ENCODE data around the gene PTGDR2. TPM values are rescaled to one million over a fixed set of nuclear protein-coding genes. Genes with fewer than 3 reads are reported as not detected.
"Not testable (repeated sequence)": the region's sequence is repeated elsewhere in the genome, so short reads cannot be mapped to it uniquely, and the experiment has no call there.

The PTGDR2 gene
- total and polyA plus RNA-seq, 9 donors, result 0.48 to 1.0 (median 0.71) TPM

GRCh38 chr11:60838132-60838531, 17.6 kb downstream of the PTGDR2 start:
- Histone ChIP-seq H3K4me1 (ENCODE audit: control insufficient read depth, insufficient read depth, low read length) (peaks cover 26% of the 10 kb centered on the region), H3K36me3 (ENCODE audit: control insufficient read depth, insufficient read depth, low read length) (no peaks in the 10 kb centered on the region), H3K27me3 (ENCODE audit: control insufficient read depth, insufficient read depth, low read length) (no peaks in the 10 kb centered on the region), H3K4me3 (ENCODE audit: low read length) (no peak overlapping the region), H3K9me3 (replicated peaks; ENCODE audit: control insufficient read depth, low read depth, low read length) (no peaks in the 10 kb centered on the region), H3K27ac (ENCODE audit: low read length) (no peak overlapping the region)
- no peak for DNase-seq
- WGBS (ENCODE audit: insufficient coverage), result 58% methylated on average over 6 of the region's 7 CpGs

GRCh38 chr11:60836866-60837515, 18.8 kb downstream of the PTGDR2 start:
- no peak for DNase-seq
- no peak overlapping the region for H3K4me3 ChIP-seq (ENCODE audit: low read length)
- no peaks in the 10 kb centered on the region for H3K9me3 ChIP-seq (replicated peaks; ENCODE audit: control insufficient read depth, low read depth, low read length)
- no peaks in the 10 kb centered on the region for H3K36me3 ChIP-seq (ENCODE audit: control insufficient read depth, insufficient read depth, low read length)
- 72% methylated on average over 8 of the region's 9 CpGs for WGBS (ENCODE audit: insufficient coverage)
- no peaks in the 10 kb centered on the region for H3K27me3 ChIP-seq (ENCODE audit: control insufficient read depth, insufficient read depth, low read length)
- H3K4me1 ChIP-seq (ENCODE audit: control insufficient read depth, insufficient read depth, low read length), result peaks cover 18% of the 10 kb centered on the region
- H3K27ac ChIP-seq (ENCODE audit: low read length), result no peak overlapping the region

GRCh38 chr11:60835534-60835846, 20.3 kb downstream of the PTGDR2 start:
- H3K36me3 ChIP-seq (ENCODE audit: control insufficient read depth, insufficient read depth, low read length), result no peaks in the 10 kb centered on the region
- H3K9me3 ChIP-seq (replicated peaks; ENCODE audit: control insufficient read depth, low read depth, low read length), result no peaks in the 10 kb centered on the region
- peak; percentile 68 for DNase-seq
- no peak overlapping the region for H3K4me3 ChIP-seq (ENCODE audit: low read length)
- peaks cover 8% of the 10 kb centered on the region for H3K4me1 ChIP-seq (ENCODE audit: control insufficient read depth, insufficient read depth, low read length)
- H3K27ac ChIP-seq (ENCODE audit: low read length), result no peak overlapping the region
- no peaks in the 10 kb centered on the region for H3K27me3 ChIP-seq (ENCODE audit: control insufficient read depth, insufficient read depth, low read length)
- 57% methylated on average over 1 of the region's 3 CpGs for WGBS (ENCODE audit: insufficient coverage)

GRCh38 chr11:60834742-60835533, 20.8 kb downstream of the PTGDR2 start:
- Histone ChIP-seq H3K4me3 (ENCODE audit: low read length) (no peak overlapping the region), H3K4me1 (ENCODE audit: control insufficient read depth, insufficient read depth, low read length) (peaks cover 4% of the 10 kb centered on the region), H3K27me3 (ENCODE audit: control insufficient read depth, insufficient read depth, low read length) (no peaks in the 10 kb centered on the region), H3K9me3 (replicated peaks; ENCODE audit: control insufficient read depth, low read depth, low read length) (no peaks in the 10 kb centered on the region), H3K36me3 (ENCODE audit: control insufficient read depth, insufficient read depth, low read length) (no peaks in the 10 kb centered on the region), H3K27ac (ENCODE audit: low read length) (no peak overlapping the region)
- no peak for DNase-seq
- WGBS (ENCODE audit: insufficient coverage), result 51% methylated on average over 5 of the region's 7 CpGs

- Histone ChIP-seq H3K4me3 (ENCODE audit: low read length) (no peak overlapping the region), H3K27me3 (ENCODE audit: control insufficient read depth, insufficient read depth, low read length) (no peaks in the 10 kb centered on the region), H3K9me3 (replicated peaks; ENCODE audit: control insufficient read depth, low read depth, low read length) (no peaks in the 10 kb centered on the region), H3K4me1 (ENCODE audit: control insufficient read depth, insufficient read depth, low read length) (peaks cover 3% of the 10 kb centered on the region), H3K36me3 (ENCODE audit: control insufficient read depth, insufficient read depth, low read length) (no peaks in the 10 kb centered on the region), H3K27ac (ENCODE audit: low read length) (no peak overlapping the region)
- DNase-seq, result no peak
- WGBS (ENCODE audit: insufficient coverage), result 11% methylated on average over 1 of the region's 7 CpGs
Measured at GRCh38 chr11:60831501-60832079, 24.2 kb downstream of the PTGDR2 start.

GRCh38 chr11:60831143-60831500, 24.6 kb downstream of the PTGDR2 start:
- DNase-seq, result peak; percentile 83
- no peaks in the 10 kb centered on the region for H3K27me3 ChIP-seq (ENCODE audit: control insufficient read depth, insufficient read depth, low read length)
- no peak overlapping the region for H3K4me3 ChIP-seq (ENCODE audit: low read length)

GRCh38 chr11:60830478-60831142, 25.1 kb downstream of the PTGDR2 start:
- Histone ChIP-seq H3K27me3 (ENCODE audit: control insufficient read depth, insufficient read depth, low read length) (no peaks in the 10 kb centered on the region), H3K9me3 (replicated peaks; ENCODE audit: control insufficient read depth, low read depth, low read length) (no peaks in the 10 kb centered on the region), H3K4me1 (ENCODE audit: control insufficient read depth, insufficient read depth, low read length) (peaks cover 3% of the 10 kb centered on the region), H3K4me3 (ENCODE audit: low read length) (no peak overlapping the region), H3K27ac (ENCODE audit: low read length) (no peak overlapping the region), H3K36me3 (ENCODE audit: control insufficient read depth, insufficient read depth, low read length) (no peaks in the 10 kb centered on the region)
- 24% methylated on average over 7 of the region's 10 CpGs for whole genome bisulfite sequencing (ENCODE audit: insufficient coverage)
- DNase-seq, result no peak

More at GRCh38 chr11:60831143-60831500, 24.6 kb downstream of the PTGDR2 start:
- 21% methylated on average over 8 of the region's 8 CpGs for WGBS (ENCODE audit: insufficient coverage)
- Histone ChIP-seq H3K4me1 (ENCODE audit: control insufficient read depth, insufficient read depth, low read length) (peaks cover 3% of the 10 kb centered on the region), H3K27ac (ENCODE audit: low read length) (no peak overlapping the region), H3K36me3 (ENCODE audit: control insufficient read depth, insufficient read depth, low read length) (no peaks in the 10 kb centered on the region), H3K9me3 (replicated peaks; ENCODE audit: control insufficient read depth, low read depth, low read length) (no peaks in the 10 kb centered on the region)

GRCh38 chr11:60825790-60826189, 30.0 kb downstream of the PTGDR2 start:
- no peak for DNase-seq
- Histone ChIP-seq H3K9me3 (replicated peaks; ENCODE audit: control insufficient read depth, low read depth, low read length) (no peaks in the 10 kb centered on the region), H3K36me3 (ENCODE audit: control insufficient read depth, insufficient read depth, low read length) (no peaks in the 10 kb centered on the region), H3K27me3 (ENCODE audit: control insufficient read depth, insufficient read depth, low read length) (no peaks in the 10 kb centered on the region), H3K4me3 (ENCODE audit: low read length) (no peak overlapping the region), H3K4me1 (ENCODE audit: control insufficient read depth, insufficient read depth, low read length) (no peaks in the 10 kb centered on the region), H3K27ac (ENCODE audit: low read length) (no peak overlapping the region)
- 75% methylated on average over 6 of the region's 6 CpGs for WGBS (ENCODE audit: insufficient coverage)

GRCh38 chr11:60825118-60825517, 30.6 kb downstream of the PTGDR2 start:
- Histone ChIP-seq H3K36me3 (ENCODE audit: control insufficient read depth, insufficient read depth, low read length) (no peaks in the 10 kb centered on the region), H3K27me3 (ENCODE audit: control insufficient read depth, insufficient read depth, low read length) (no peaks in the 10 kb centered on the region), H3K4me1 (ENCODE audit: control insufficient read depth, insufficient read depth, low read length) (no peaks in the 10 kb centered on the region), H3K27ac (ENCODE audit: low read length) (no peak overlapping the region), H3K9me3 (replicated peaks; ENCODE audit: control insufficient read depth, low read depth, low read length) (no peaks in the 10 kb centered on the region), H3K4me3 (ENCODE audit: low read length) (no peak overlapping the region)
- DNase-seq, result no peak
- 80% methylated on average over 5 of the region's 5 CpGs for WGBS (ENCODE audit: insufficient coverage)

GRCh38 chr11:60823745-60824306, 31.9 kb downstream of the PTGDR2 start:
- WGBS (ENCODE audit: insufficient coverage), result 91% methylated on average over 5 of the region's 5 CpGs
- not testable (repeated sequence) for H3K27me3 ChIP-seq (ENCODE audit: control insufficient read depth, insufficient read depth, low read length); H3K27ac ChIP-seq (ENCODE audit: low read length); H3K4me3 ChIP-seq (ENCODE audit: low read length); H3K36me3 ChIP-seq (ENCODE audit: control insufficient read depth, insufficient read depth, low read length); DNase-seq; H3K4me1 ChIP-seq (ENCODE audit: control insufficient read depth, insufficient read depth, low read length); H3K9me3 ChIP-seq (replicated peaks; ENCODE audit: control insufficient read depth, low read depth, low read length)
